GM19463 (cell line): ENCODE data around the gene CERT1.

Experiments
- ATAC-seq: cut with Tn5 transposase; IDR thresholded peaks from one replicate; pipeline ENCODE4 v1.9.1; 2021; ENCODE audit warnings: mild to moderate bottlenecking, moderate library complexity; ENCODE audit not compliant: unreplicated experiment

The CERT1 gene

GRCh38 chr5:75481024-75481423 lies 30.4 kb downstream of the CERT1 start:
- ATAC-seq, result no peak

- ATAC-seq, result no peak
Measured at GRCh38 chr5:75475364-75475763, 36.1 kb downstream of the CERT1 start.

GRCh38 chr5:75473463-75473862 lies 38.0 kb downstream of the CERT1 start:
- no peak for ATAC-seq

GRCh38 chr5:75472973-75473372 lies 38.5 kb downstream of the CERT1 start:
- no peak for ATAC-seq

GRCh38 chr5:75471193-75471592 lies 40.2 kb downstream of the CERT1 start:
- ATAC-seq, result no peak

GRCh38 chr5:75469017-75469416 lies 42.4 kb downstream of the CERT1 start:
- ATAC-seq, result no peak

GRCh38 chr5:75468593-75468992 lies 42.8 kb downstream of the CERT1 start:
- ATAC-seq, result no peak

GRCh38 chr5:75466006-75466716 lies 45.3 kb downstream of the CERT1 start:
- no peak for ATAC-seq

GRCh38 chr5:75465480-75465879 lies 45.9 kb downstream of the CERT1 start:
- ATAC-seq, result no peak

GRCh38 chr5:75463726-75464125 lies 47.7 kb downstream of the CERT1 start:
- ATAC-seq, result no peak

GRCh38 chr5:75461679-75462078 lies 49.8 kb downstream of the CERT1 start:
- ATAC-seq, result no peak

GRCh38 chr5:75460942-75461610 lies 50.4 kb downstream of the CERT1 start:
- peak; percentile 79 for ATAC-seq

- peak; percentile 23 for ATAC-seq
Measured at GRCh38 chr5:75460532-75460931, 50.9 kb downstream of the CERT1 start.

- no peak for ATAC-seq
Measured at GRCh38 chr5:75457691-75458090, 53.7 kb downstream of the CERT1 start.

- ATAC-seq, result no peak
Measured at GRCh38 chr5:75457161-75457560, 54.3 kb downstream of the CERT1 start.

- ATAC-seq, result no peak
Measured at GRCh38 chr5:75450069-75450468, 61.4 kb downstream of the CERT1 start.

- no peak for ATAC-seq
Measured at GRCh38 chr5:75446068-75446467, 65.4 kb downstream of the CERT1 start.

GRCh38 chr5:75441560-75441959 lies 69.9 kb downstream of the CERT1 start:
- ATAC-seq, result no peak

GRCh38 chr5:75439276-75439675 lies 72.2 kb downstream of the CERT1 start:
- no peak for ATAC-seq

GRCh38 chr5:75438722-75439121 lies 72.7 kb downstream of the CERT1 start:
- no peak for ATAC-seq

- ATAC-seq, result no peak
Measured at GRCh38 chr5:75435096-75435495, 76.3 kb downstream of the CERT1 start.

- ATAC-seq, result no peak
Measured at GRCh38 chr5:75433814-75434506, 77.5 kb downstream of the CERT1 start.
